HG03039 (cell line): ENCODE data around the gene HDAC11.
"Not testable (repeated sequence)": the region's sequence is repeated elsewhere in the genome, so short reads cannot be mapped to it uniquely, and the experiment has no call there.

Experiments used
- ATAC-seq: cut with Tn5 transposase; IDR thresholded peaks from one replicate; pipeline ENCODE4 v1.9.1; 2021; ENCODE audit warnings: mild to moderate bottlenecking, moderate library complexity; ENCODE audit not compliant: unreplicated experiment

Gene HDAC11

GRCh38 chr3:13479582-13480339 is at the start of gene HDAC11:
TSS of gene HDAC11 (plus strand) at chr3:13480306. CDS start at chr3:13480348, 42 bp downstream.
- peak; percentile 98 for ATAC-seq

GRCh38 chr3:13430411-13430875 is 49.7 kb upstream of the HDAC11 start:
- not testable (repeated sequence) for ATAC-seq

GRCh38 chr3:13432093-13432492 is 48.0 kb upstream of the HDAC11 start:
- ATAC-seq, result no peak

GRCh38 chr3:13433912-13434311 is 46.2 kb upstream of the HDAC11 start:
- ATAC-seq, result no peak

- not testable (repeated sequence) for ATAC-seq
Observed at GRCh38 chr3:13436213-13436612, 43.9 kb upstream of the HDAC11 start.

GRCh38 chr3:13440204-13440817 is 39.8 kb upstream of the HDAC11 start:
- no peak for ATAC-seq

GRCh38 chr3:13442882-13443281 is 37.2 kb upstream of the HDAC11 start:
- not testable (repeated sequence) for ATAC-seq

GRCh38 chr3:13451301-13451673 is 28.8 kb upstream of the HDAC11 start:
- no peak for ATAC-seq

- ATAC-seq, result no peak
Observed at GRCh38 chr3:13452490-13453335, 27.4 kb upstream of the HDAC11 start.

GRCh38 chr3:13455644-13456043 is 24.5 kb upstream of the HDAC11 start:
- no peak for ATAC-seq

GRCh38 chr3:13457593-13457992 is 22.5 kb upstream of the HDAC11 start:
- no peak for ATAC-seq

- no peak for ATAC-seq
Observed at GRCh38 chr3:13459605-13460340, 20.3 kb upstream of the HDAC11 start.

- ATAC-seq, result no peak
Observed at GRCh38 chr3:13460341-13460736, 19.8 kb upstream of the HDAC11 start.

- no peak for ATAC-seq
Observed at GRCh38 chr3:13461169-13462124, 18.7 kb upstream of the HDAC11 start.

- ATAC-seq, result no peak
Observed at GRCh38 chr3:13462125-13462629, 17.9 kb upstream of the HDAC11 start.

- no peak for ATAC-seq
Observed at GRCh38 chr3:13462822-13463221, 17.3 kb upstream of the HDAC11 start.

GRCh38 chr3:13463618-13464400 is 16.3 kb upstream of the HDAC11 start:
- no peak for ATAC-seq

- ATAC-seq, result no peak
Observed at GRCh38 chr3:13465236-13465873, 14.8 kb upstream of the HDAC11 start.
